ENCODE measurements around the gene RAD54L2. TPM values are rescaled to one million over a fixed set of nuclear protein-coding genes. Genes with fewer than 3 reads are reported as not detected.
"Not testable (repeated sequence)": the region's sequence is repeated elsewhere in the genome, so short reads cannot be mapped to it uniquely, and the experiment has no call there.

RAD54L2 gene
- total RNA-seq, 1 donor from 2014 or later: 9.8 TPM

DNA sequence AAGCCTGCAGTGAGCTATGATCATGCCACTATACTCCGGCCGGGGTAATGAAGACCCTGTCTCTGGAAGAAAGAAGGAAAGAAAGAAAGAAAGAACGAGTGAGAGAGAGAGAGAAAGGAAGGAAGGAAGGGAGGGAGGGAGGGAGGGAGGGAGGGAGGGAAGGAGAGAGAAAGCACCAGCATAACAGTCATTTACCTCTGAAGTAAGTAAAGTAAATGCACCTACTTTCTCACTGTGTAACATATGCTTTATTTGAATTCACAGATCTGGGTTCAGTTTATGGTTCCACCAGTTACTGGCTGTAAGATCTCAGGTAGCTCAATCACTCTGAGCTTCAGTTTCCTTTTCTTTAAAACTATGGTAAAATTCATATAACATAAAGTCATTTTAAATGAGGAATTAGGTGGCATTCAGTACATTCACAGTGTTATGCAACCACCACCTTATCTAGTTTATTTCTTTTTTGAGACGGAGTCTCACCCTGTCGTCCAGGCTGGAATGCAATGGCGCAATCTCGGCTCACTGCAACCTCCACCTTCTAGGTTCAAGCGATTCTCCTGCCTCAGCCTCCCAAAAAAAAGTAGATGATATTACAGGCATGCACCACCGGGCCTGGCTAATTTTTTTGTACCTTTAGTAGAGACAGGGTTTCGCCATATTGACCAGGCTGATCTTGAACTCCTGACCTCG lies 16.1 kb upstream of the RAD54L2 start:
- Histone ChIP-seq H3K36me3 (no peaks in the 10 kb centered on the region), H3K4me1 (no peaks in the 10 kb centered on the region), H3K27ac (replicated peaks) (no peak overlapping the region), H3K27me3 (ENCODE audit: low read depth) (no peaks in the 10 kb centered on the region), H3K4me3 (no peak overlapping the region), H3K9me3 (replicated peaks) (no peaks in the 10 kb centered on the region)
- DNase-seq: no peak
- TF ChIP-seq, protein P1, sequence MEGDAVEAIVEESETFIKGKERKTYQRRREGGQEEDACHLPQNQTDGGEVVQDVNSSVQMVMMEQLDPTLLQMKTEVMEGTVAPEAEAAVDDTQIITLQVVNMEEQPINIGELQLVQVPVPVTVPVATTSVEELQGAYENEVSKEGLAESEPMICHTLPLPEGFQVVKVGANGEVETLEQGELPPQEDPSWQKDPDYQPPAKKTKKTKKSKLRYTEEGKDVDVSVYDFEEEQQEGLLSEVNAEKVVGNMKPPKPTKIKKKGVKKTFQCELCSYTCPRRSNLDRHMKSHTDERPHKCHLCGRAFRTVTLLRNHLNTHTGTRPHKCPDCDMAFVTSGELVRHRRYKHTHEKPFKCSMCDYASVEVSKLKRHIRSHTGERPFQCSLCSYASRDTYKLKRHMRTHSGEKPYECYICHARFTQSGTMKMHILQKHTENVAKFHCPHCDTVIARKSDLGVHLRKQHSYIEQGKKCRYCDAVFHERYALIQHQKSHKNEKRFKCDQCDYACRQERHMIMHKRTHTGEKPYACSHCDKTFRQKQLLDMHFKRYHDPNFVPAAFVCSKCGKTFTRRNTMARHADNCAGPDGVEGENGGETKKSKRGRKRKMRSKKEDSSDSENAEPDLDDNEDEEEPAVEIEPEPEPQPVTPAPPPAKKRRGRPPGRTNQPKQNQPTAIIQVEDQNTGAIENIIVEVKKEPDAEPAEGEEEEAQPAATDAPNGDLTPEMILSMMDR (IDR thresholded peaks at IDR 0.05; ENCODE audit: borderline replicate concordance): no peak
- intact Hi-C loops (cut with micrococcal nuclease): no loop called here

DNA sequence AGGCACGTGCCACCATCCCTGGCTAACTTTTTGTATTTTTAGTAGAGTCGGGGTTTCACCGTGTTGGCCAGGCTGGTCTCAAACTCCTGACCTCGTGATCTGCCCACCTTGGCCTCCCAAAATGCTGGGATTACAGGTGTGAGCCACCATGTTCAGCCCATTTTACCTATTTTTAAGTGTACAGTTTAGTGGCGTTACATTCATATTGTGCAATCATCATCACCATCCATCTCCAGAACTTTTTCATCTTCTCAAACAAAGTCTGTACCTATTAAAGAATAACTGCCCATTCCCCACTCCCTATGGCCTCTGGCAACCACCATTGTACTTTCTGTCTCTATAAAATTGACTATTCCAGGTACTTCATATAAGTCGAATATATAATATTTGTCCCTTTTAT lies 13.6 kb upstream of the RAD54L2 start:
- not testable (repeated sequence) for H3K27me3 ChIP-seq (ENCODE audit: low read depth)

DNA sequence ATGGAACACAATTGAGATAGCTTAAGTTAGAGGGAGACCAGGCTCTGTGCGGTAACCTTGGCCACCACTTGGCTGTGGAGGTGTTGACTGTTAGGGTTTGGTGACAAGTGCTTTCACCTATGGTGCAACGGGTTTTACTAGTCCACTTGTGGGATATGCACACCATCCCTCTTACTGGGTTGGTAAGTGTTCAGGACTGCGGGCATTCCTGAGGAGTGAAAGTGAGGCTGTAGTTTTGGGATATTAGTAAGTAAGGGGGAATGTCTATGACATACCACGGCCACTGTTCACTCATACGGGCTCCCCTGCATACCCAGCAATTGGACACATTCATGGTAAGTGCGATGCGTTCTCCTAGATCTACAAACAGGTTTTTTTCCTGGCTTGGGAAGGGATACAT lies 8.0 kb upstream of the RAD54L2 start:
- intact Hi-C loops (cut with micrococcal nuclease): no loop called here
- H3K27ac ChIP-seq (replicated peaks): no peak overlapping the region
- no peaks in the 10 kb centered on the region for H3K9me3 ChIP-seq (replicated peaks)
- no peaks in the 10 kb centered on the region for H3K4me1 ChIP-seq
- DNase-seq: no peak
- H3K27me3 ChIP-seq (ENCODE audit: low read depth): peaks cover 9% of the 10 kb centered on the region
- H3K4me3 ChIP-seq: no peak overlapping the region
- H3K36me3 ChIP-seq: no peaks in the 10 kb centered on the region
- TF ChIP-seq, protein P1 (IDR thresholded peaks at IDR 0.05; ENCODE audit: borderline replicate concordance): no peak

More for the DNA sequence above, 13.6 kb upstream of the RAD54L2 start:
- H3K9me3 ChIP-seq (replicated peaks); intact Hi-C loops (cut with micrococcal nuclease); H3K4me1 ChIP-seq; H3K27ac ChIP-seq (replicated peaks); DNase-seq; H3K36me3 ChIP-seq; H3K4me3 ChIP-seq: not testable (repeated sequence)

DNA sequence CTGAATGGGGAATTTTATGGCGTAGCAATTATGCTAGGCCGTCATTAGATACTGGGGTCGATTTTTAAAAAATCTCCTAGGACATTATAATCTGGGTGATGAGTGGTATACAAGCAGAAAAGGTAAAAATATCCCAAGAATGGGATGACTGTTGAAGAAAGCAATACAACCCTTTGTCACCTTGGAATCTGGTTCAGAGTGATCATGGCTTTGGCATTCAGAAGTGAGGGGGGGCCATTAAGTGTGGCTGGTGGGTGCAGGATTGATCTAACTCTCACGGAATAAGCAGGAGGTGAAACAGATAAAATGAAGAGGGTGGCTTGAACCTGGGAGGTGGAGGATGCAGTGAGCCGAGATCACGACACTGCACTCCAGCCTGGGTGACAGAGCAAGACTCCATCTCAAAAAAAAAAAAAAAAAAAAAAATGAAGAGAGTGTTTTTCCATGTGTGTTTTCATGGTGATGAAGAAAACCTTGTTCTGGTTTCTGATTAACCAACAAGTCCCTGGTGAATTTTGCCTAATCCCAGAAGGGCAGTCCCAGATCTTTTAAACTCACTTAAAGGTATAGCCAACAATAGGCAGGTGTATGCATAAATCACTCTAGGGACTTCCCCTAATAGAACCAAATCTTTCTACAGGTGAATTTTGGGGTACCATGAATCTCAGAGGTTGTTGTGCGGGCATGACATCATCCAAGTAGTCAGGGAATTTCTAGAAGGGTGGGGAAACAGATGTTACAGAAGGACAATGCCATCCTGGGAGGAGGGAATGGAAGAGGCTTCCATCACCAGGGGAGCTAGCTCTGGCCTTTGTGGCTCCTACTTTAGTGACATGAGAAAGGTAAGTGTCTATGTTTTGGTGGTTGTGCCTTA lies 3.1 kb upstream of the RAD54L2 start:
- DNase-seq: no peak
- intact Hi-C loops (cut with micrococcal nuclease): no loop called here

DNA sequence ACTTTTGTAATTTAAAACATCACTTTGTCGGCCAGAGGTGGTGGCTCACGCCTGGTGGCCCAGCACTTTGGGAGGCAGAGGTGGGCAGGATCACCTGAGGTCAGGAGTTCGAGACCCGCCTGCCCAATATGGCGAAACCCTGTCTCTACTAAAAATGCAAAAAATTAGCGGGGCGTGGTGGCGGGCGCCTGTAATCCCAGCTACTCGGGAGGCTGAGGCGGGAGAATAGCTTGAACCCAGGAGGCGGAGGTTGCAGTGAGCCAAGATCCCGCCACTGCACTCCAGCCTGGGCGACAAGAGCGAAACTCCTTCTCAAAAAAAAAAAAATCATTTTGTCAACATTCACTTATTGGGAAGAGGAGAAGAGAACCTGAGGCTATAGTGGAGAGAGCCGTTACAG lies 888 bp upstream of the RAD54L2 start:
- H3K27me3 ChIP-seq (ENCODE audit: low read depth); H3K36me3 ChIP-seq; intact Hi-C loops (cut with micrococcal nuclease); DNase-seq; H3K9me3 ChIP-seq (replicated peaks): not testable (repeated sequence)
- Histone ChIP-seq H3K27ac (replicated peaks) (peak overlapping the region; percentile 90), H3K4me3 (peak overlapping the region; percentile 91), H3K4me1 (peaks cover 40% of the 10 kb centered on the region)

More for the DNA sequence above, 3.1 kb upstream of the RAD54L2 start:
- TF ChIP-seq, protein P1 (IDR thresholded peaks at IDR 0.05; ENCODE audit: borderline replicate concordance): no peak
- H3K4me1 ChIP-seq: peaks cover 30% of the 10 kb centered on the region
- no peak overlapping the region for H3K27ac ChIP-seq (replicated peaks)
- no peak overlapping the region for H3K4me3 ChIP-seq
- no peaks in the 10 kb centered on the region for H3K27me3 ChIP-seq (ENCODE audit: low read depth)
- H3K9me3 ChIP-seq (replicated peaks): no peaks in the 10 kb centered on the region
- no peaks in the 10 kb centered on the region for H3K36me3 ChIP-seq

DNA sequence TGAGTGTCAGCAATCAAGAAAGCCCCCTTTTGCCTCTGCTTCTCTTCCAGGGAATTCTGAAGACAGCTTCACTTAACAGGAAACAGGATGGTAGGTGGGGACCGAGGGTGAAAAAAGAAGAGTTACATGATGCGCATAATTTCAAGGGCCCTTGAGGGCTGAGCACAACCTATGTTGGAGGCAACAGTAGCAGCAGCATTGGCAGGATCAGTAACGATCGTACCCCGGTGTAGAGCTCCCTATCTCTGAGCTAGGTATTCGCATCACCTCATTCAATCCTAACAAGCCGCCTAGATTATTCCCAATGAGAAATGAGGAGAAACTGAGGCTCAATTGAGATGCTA lies 432 bp upstream of the RAD54L2 start:
- TF ChIP-seq, protein P1 (IDR thresholded peaks at IDR 0.05; ENCODE audit: borderline replicate concordance): no peak
- H3K27me3 ChIP-seq (ENCODE audit: low read depth): no peaks in the 10 kb centered on the region
- intact Hi-C loops (cut with micrococcal nuclease): no loop called here
- H3K9me3 ChIP-seq (replicated peaks): no peaks in the 10 kb centered on the region
- peak overlapping the region; percentile 91 for H3K4me3 ChIP-seq
- H3K4me1 ChIP-seq: peaks cover 40% of the 10 kb centered on the region
- DNase-seq: no peak
- peaks cover 9% of the 10 kb centered on the region for H3K36me3 ChIP-seq
- H3K27ac ChIP-seq (replicated peaks): peak overlapping the region; percentile 90

All from left ventricle myocardium inferior (tissue), 1 donor.